WTC11 (cell line): ENCODE results near the gene TGM2. TPM values are rescaled to one million over a fixed set of nuclear protein-coding genes. Genes with fewer than 3 reads are reported as not detected.

ENCODE experiments used
- ATAC-seq: fragments of 200-7000 bp; cut with Tn5 transposase; 2 replicates; pipeline ENCODE4 v1.10.0; 2021; ENCODE audit warnings: mild to moderate bottlenecking, moderate library complexity
- CTCF ChIA-PET: fragments of 300-600 bp; sonication (Branson Sonifier 250); formaldehyde crosslinking; loops from one replicate; lab custom pipeline; 2021; ENCODE audit warnings: antibody characterized with exemption; lab: Charles Lee
- POLR2A ChIA-PET: fragments of 350-600 bp; sonication (Branson Sonifier 250); formaldehyde crosslinking; loops from one replicate; lab custom pipeline; 2021; ENCODE audit warnings: antibody characterized with exemption; lab: Charles Lee
- DNase-seq: peaks from one replicate; pipeline ENCODE4 v3.0.0; 2021; ENCODE audit warnings: low spot score
- H3K27ac Mint-ChIP-seq: 2 replicates; pipeline ENCODE4 v1.8.0; 2021; ENCODE audit warnings: mixed read lengths
- H3K27me3 Mint-ChIP-seq: 2 replicates; pipeline ENCODE4 v1.8.0; 2021; ENCODE audit warnings: low read depth, mild to moderate bottlenecking, moderate library complexity, mixed read lengths
- H3K36me3 Mint-ChIP-seq: 2 replicates; pipeline ENCODE4 v1.8.0; 2021; ENCODE audit warnings: mixed read lengths
- H3K4me1 Mint-ChIP-seq: 2 replicates; pipeline ENCODE4 v1.8.0; 2022; ENCODE audit warnings: mixed read lengths
- H3K4me3 Mint-ChIP-seq: 2 replicates; pipeline ENCODE4 v1.8.0; 2021; ENCODE audit warnings: mild to moderate bottlenecking, moderate library complexity, mixed read lengths
- H3K9me3 Mint-ChIP-seq: 2 replicates; pipeline ENCODE4 v1.8.0; 2021; ENCODE audit warnings: mixed read lengths
- ARID4B ChIP-seq: sonication (generic); formaldehyde crosslinking; IDR thresholded peaks from 2 replicates; pipeline ENCODE4 v1.8.0; 2023; ENCODE audit warnings: missing genetic modification reagents, mild to moderate bottlenecking, borderline replicate concordance
- ATF6 ChIP-seq: sonication (generic); formaldehyde crosslinking; IDR thresholded peaks from 2 replicates; pipeline ENCODE4 v1.8.1; 2023; ENCODE audit warnings: mild to moderate bottlenecking, missing genetic modification reagents
- CTCF ChIP-seq: fragments of 200-600 bp; IDR thresholded peaks from 2 replicates; pipeline ENCODE4 v1.8.0; 2022; ENCODE audit warnings: antibody characterized with exemption
- E2F4 ChIP-seq: sonication (generic); formaldehyde crosslinking; IDR thresholded peaks from 2 replicates; pipeline ENCODE4 v1.8.1; 2022; ENCODE audit warnings: low read depth, mild to moderate bottlenecking, moderate library complexity, missing genetic modification reagents, borderline replicate concordance
- FOXK1 ChIP-seq: sonication (generic); formaldehyde crosslinking; IDR thresholded peaks from 2 replicates; pipeline ENCODE4 v1.8.0; 2022; ENCODE audit warnings: mild to moderate bottlenecking, moderate library complexity, missing genetic modification reagents
- HMGXB4 ChIP-seq: sonication (generic); formaldehyde crosslinking; IDR thresholded peaks from 2 replicates; pipeline ENCODE4 v1.8.1; 2023; ENCODE audit warnings: mild to moderate bottlenecking, moderate library complexity, missing genetic modification reagents
- NR1H2 ChIP-seq: sonication (generic); formaldehyde crosslinking; IDR thresholded peaks from 2 replicates; pipeline ENCODE4 v1.9.0; 2021; ENCODE audit warnings: mild to moderate bottlenecking, moderate library complexity, missing genetic modification reagents
- RELA ChIP-seq: sonication (generic); formaldehyde crosslinking; IDR thresholded peaks from 2 replicates; pipeline ENCODE4 v1.8.1; 2022; ENCODE audit warnings: missing genetic modification reagents, mild to moderate bottlenecking, borderline replicate concordance
- SOX15 ChIP-seq: fragments of 250-450 bp; sonication (Bioruptor Pico); IDR thresholded peaks from 2 replicates; pipeline ENCODE4 v1.9.0; 2021; ENCODE audit warnings: mild to moderate bottlenecking
- TP53 ChIP-seq: sonication (generic); formaldehyde crosslinking; IDR thresholded peaks from 2 replicates; pipeline ENCODE4 v1.8.1; 2023; ENCODE audit warnings: mild to moderate bottlenecking, missing genetic modification reagents
- ZBTB21 ChIP-seq: sonication (generic); formaldehyde crosslinking; IDR thresholded peaks from 2 replicates; pipeline ENCODE4 v1.8.1; 2023; ENCODE audit warnings: mild to moderate bottlenecking, missing genetic modification reagents, borderline replicate concordance
- ZNF512 ChIP-seq: sonication (generic); formaldehyde crosslinking; IDR thresholded peaks from 2 replicates; pipeline ENCODE4 v1.8.1; 2022; ENCODE audit warnings: missing genetic modification reagents, borderline replicate concordance
- total RNA-seq: library from RNA; stranded (reverse); gene quantifications from 3 replicates; pipeline ENCODE4 v1.2.3, GENCODE V29; 2021

TGM2 gene
- total RNA-seq, 1 experiment from 2014 or later, result 1.5 TPM

- no peak for TF ChIP-seq ZNF512 (CRISPR knock-in tag)
- no peak for TF ChIP-seq SOX15 (CRISPR knock-in tag)
- no peak for TF ChIP-seq RELA (CRISPR knock-in tag)
- TF ChIP-seq HMGXB4 (CRISPR knock-in tag), result no peak
- TF ChIP-seq FOXK1 (CRISPR knock-in tag), result no peak
- TF ChIP-seq CTCF, result no peak
- no peak for TF ChIP-seq NR1H2
These were observed 35.6 kb upstream of the TGM2 start (continued) for GRCh38 chr20:38200646-38201045.

GRCh38 chr20:38199501-38200390 lies 34.7 kb upstream of the TGM2 start:
- POLR2A ChIA-PET, result no interaction called here
- Mint-ChIP-seq H3K4me3 (no peak overlapping the region), H3K36me3 (no peaks in the 10 kb centered on the region), H3K9me3 (peaks cover 2% of the 10 kb centered on the region), H3K27ac (no peak overlapping the region), H3K27me3 (no peaks in the 10 kb centered on the region; the same call in 1 of the 2 replicates), H3K4me1 (peaks cover 12% of the 10 kb centered on the region)
- ATAC-seq (no peak), DNase-seq (no peak)
- no peak for TF ChIP-seq TP53 (CRISPR knock-in tag)
- no peak for TF ChIP-seq ZBTB21
- no peak for TF ChIP-seq ATF6 (CRISPR knock-in tag)
- no peak for TF ChIP-seq E2F4
- TF ChIP-seq ARID4B (CRISPR knock-in tag), result no peak
- CTCF ChIA-PET, result no interaction called here
